SK-N-MC (cell line): ENCODE measurements around the gene ST6GAL2.

Source experiments
- DNase-seq: peaks from one replicate; pipeline ENCODE4 v3.0.0-alpha.2; 2011; ENCODE audit warnings: low read depth, low spot score
- H3K27ac ChIP-seq: fragments of 200-600 bp; sonication (generic); 2 replicates; pipeline ENCODE4 v1.5.1; 2016; ENCODE audit warnings: mixed run types
- H3K36me3 ChIP-seq: fragments of 200-600 bp; sonication (generic); 2 replicates; pipeline ENCODE4 v1.6.1; 2017; ENCODE audit warnings: antibody characterized with exemption, low read length, mixed read lengths; ENCODE audit not compliant: insufficient read depth
- H3K4me3 ChIP-seq: fragments of 200-600 bp; sonication (generic); 2 replicates; pipeline ENCODE4 v1.5.1; 2016
- H3K9ac ChIP-seq: fragments of 200-600 bp; sonication (generic); 2 replicates; pipeline ENCODE4 v1.8.0; 2017; ENCODE audit warnings: mixed run types, mixed read lengths; ENCODE audit not compliant: insufficient read length
- H3K9me3 ChIP-seq: fragments of 200-600 bp; sonication (generic); 2 replicates; pipeline ENCODE4 v1.6.1; 2017; ENCODE audit warnings: low read depth, mild to moderate bottlenecking, antibody characterized with exemption, low read length, moderate library complexity, mixed read lengths
- EZH2 ChIP-seq: fragments of 200-600 bp; sonication (generic); IDR thresholded peaks from one replicate; pipeline ENCODE4 v1.6.1; 2017; ENCODE audit warnings: antibody characterized with exemption
- FOXP2 ChIP-seq: optimal IDR thresholded peaks from 2 replicates; pipeline ENCODE3; 2011; ENCODE audit warnings: mild to moderate bottlenecking, moderate library complexity; ENCODE audit not compliant: insufficient read depth; ENCODE audit errors: extremely low read length, control extremely low read depth
- POLR2AphosphoS5 ChIP-seq: IDR thresholded peaks from 2 replicates; pipeline ENCODE4 v1.6.1; 2012; ENCODE audit warnings: mild to moderate bottlenecking, low read depth, low read length, borderline replicate concordance

Gene ST6GAL2

DNA sequence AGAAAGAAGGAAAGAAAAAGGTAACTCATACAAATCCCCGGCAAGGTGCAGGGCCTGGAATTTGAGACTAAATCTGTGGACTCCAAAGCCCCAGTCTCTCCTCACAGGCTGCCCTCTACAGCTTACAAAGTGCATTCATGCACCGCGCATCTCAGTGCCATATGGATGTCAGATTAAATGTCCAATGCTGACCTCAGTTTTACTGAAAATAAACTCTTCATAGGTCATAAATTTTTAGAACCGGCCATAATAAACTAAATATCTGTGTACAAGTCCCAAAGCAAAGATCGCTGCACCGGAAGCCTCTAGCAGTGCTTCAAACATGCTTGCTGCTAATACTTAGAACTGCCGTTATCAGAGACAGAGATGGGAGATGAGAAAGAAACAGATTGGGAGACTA, 17.7 kb downstream of the ST6GAL2 start:
- no peak overlapping the region for H3K27ac ChIP-seq
- TF ChIP-seq FOXP2: no peak
- no peak for TF ChIP-seq EZH2
- TF ChIP-seq POLR2AphosphoS5: no peak
- no peak for DNase-seq
- H3K9me3 ChIP-seq: no peaks in the 10 kb centered on the region
- H3K9ac ChIP-seq: no peak overlapping the region
- no peak overlapping the region for H3K4me3 ChIP-seq
- no peaks in the 10 kb centered on the region for H3K36me3 ChIP-seq

DNA sequence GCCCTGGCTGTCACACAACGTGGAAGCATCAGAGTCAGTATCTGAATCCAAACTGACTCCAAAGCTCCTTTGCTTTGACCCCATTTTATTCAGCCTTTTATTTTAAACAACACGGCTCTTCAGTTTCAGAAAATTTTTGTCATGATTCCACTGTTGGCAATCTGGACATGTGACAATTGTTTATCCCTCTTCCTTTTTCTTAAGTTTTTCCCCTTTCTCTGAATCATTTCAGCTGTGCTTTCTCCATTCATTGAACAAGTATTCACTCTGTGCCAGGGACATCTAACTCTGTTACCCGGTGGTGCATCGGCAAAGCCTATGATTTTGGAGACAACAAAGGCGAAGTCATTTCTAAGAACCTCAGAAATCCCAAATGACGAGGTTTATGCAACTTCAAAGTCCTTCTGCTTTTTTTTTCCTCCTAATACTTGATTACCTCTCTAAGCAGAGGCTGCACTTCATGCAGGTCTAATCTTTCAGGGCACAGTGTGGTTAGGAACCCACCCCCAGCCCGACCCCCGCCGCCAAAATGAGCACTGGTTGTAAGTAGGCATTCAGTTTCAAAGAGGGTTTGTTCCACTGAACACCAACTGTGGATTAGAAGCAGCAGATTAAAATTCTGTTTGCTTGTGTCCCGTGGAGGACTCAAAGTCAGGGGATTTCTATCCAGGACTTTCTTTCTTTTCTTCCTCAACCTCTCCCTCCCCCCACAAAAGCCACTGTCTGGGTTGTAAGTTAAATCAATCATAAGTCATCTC, 18.6 kb downstream of the ST6GAL2 start:
- no peak overlapping the region for H3K9ac ChIP-seq
- H3K36me3 ChIP-seq: no peaks in the 10 kb centered on the region
- no peak overlapping the region for H3K27ac ChIP-seq
- DNase-seq: no peak
- H3K4me3 ChIP-seq: no peak overlapping the region
- no peak for TF ChIP-seq FOXP2
- TF ChIP-seq POLR2AphosphoS5: no peak
- no peak for TF ChIP-seq EZH2
- no peaks in the 10 kb centered on the region for H3K9me3 ChIP-seq

- DNase-seq: no peak
- Histone ChIP-seq H3K9ac (no peak overlapping the region), H3K27ac (no peak overlapping the region), H3K36me3 (no peaks in the 10 kb centered on the region), H3K9me3 (no peaks in the 10 kb centered on the region), H3K4me3 (no peak overlapping the region)
- TF ChIP-seq POLR2AphosphoS5 (no peak), EZH2 (no peak), FOXP2 (no peak)
These were observed 19.3 kb downstream of the ST6GAL2 start for GRCh38 chr2:106866641-106867040.

DNA sequence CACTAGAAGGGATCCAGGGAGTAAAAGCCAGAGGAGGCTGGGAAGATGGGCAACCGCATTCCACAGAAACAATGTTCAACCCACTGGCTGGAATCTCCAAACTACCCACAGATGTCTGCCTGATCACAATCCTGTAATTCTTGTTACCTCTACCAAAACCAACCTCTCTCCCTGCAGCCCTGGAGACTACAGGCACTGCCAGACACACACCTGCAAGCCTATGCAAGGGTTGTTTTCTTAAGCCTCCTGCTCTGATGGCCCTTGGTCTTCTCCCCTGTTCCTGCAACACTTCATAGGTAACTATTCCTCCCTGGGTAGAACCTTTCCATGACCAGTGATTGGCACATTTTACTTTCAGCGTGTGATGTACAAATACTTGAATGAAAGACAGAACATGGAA, 21.9 kb downstream of the ST6GAL2 start:
- TF ChIP-seq EZH2: no peak
- no peak for TF ChIP-seq FOXP2
- TF ChIP-seq POLR2AphosphoS5: no peak
- Histone ChIP-seq H3K9me3 (no peaks in the 10 kb centered on the region), H3K27ac (no peak overlapping the region), H3K4me3 (no peak overlapping the region), H3K36me3 (no peaks in the 10 kb centered on the region), H3K9ac (no peak overlapping the region)
- no peak for DNase-seq

- H3K4me3 ChIP-seq: no peak overlapping the region
- H3K9ac ChIP-seq: no peak overlapping the region
- no peaks in the 10 kb centered on the region for H3K36me3 ChIP-seq
- H3K9me3 ChIP-seq: no peaks in the 10 kb centered on the region
- no peak for TF ChIP-seq POLR2AphosphoS5
- TF ChIP-seq EZH2: no peak
- TF ChIP-seq FOXP2: no peak
- no peak for DNase-seq
- H3K27ac ChIP-seq: no peak overlapping the region
These were observed 22.6 kb downstream of the ST6GAL2 start for GRCh38 chr2:106863387-106863786.

- no peaks in the 10 kb centered on the region for H3K9me3 ChIP-seq
- no peak overlapping the region for H3K4me3 ChIP-seq
- no peak for DNase-seq
- no peak overlapping the region for H3K9ac ChIP-seq
- H3K36me3 ChIP-seq: no peaks in the 10 kb centered on the region
- no peak overlapping the region for H3K27ac ChIP-seq
- TF ChIP-seq EZH2: no peak
- no peak for TF ChIP-seq POLR2AphosphoS5
- no peak for TF ChIP-seq FOXP2
These were observed 26.5 kb downstream of the ST6GAL2 start for GRCh38 chr2:106859498-106859897.

DNA sequence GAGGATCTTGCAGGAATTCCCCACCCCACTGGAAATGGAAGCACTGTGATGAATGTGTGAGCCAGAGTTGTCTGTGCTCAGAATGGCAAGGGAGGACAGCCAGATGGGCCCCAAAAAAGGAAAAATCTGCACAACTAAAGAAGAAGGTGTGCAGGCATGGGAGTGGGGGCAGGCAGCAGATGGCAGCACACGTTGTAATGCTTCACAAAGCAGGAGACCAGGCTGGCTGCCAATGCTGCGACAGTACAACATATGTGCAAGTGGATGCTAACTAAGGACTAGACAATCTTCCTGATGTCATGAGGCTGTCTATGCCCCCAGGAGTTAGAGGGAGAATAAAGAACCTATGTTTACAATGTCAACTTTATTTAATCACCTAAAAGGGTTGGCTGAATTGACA, 27.2 kb downstream of the ST6GAL2 start:
- Histone ChIP-seq H3K36me3 (no peaks in the 10 kb centered on the region), H3K9me3 (no peaks in the 10 kb centered on the region), H3K4me3 (no peak overlapping the region), H3K27ac (no peak overlapping the region), H3K9ac (no peak overlapping the region)
- TF ChIP-seq FOXP2 (no peak), EZH2 (no peak), POLR2AphosphoS5 (no peak)
- DNase-seq: no peak

- Histone ChIP-seq H3K9ac (no peak overlapping the region), H3K9me3 (no peaks in the 10 kb centered on the region), H3K4me3 (no peak overlapping the region), H3K27ac (no peak overlapping the region), H3K36me3 (no peaks in the 10 kb centered on the region)
- TF ChIP-seq EZH2 (no peak), FOXP2 (no peak), POLR2AphosphoS5 (no peak)
- DNase-seq: no peak
These were observed 28.0 kb downstream of the ST6GAL2 start for GRCh38 chr2:106857882-106858478.
